Measurements from ENCODE around the gene MANSC1.

GRCh38 chr12:12399161-12399560 lies 49.1 kb upstream of the MANSC1 start:
- TF ChIP-seq CTCF (IDR thresholded peaks at IDR 0.05; ENCODE audit: low read depth, low read length, poor library complexity, severe bottlenecking) (no peak), EZH2phosphoT487 (IDR thresholded peaks at IDR 0.05; ENCODE audit: borderline replicate concordance, low read length) (no peak)

All from DOHH2 (cell line).